ENCODE measurements around the gene RPS15.
"Not testable (repeated sequence)": the region's sequence is repeated elsewhere in the genome, so short reads cannot be mapped to it uniquely, and the experiment has no call there.

Gene RPS15

DNA sequence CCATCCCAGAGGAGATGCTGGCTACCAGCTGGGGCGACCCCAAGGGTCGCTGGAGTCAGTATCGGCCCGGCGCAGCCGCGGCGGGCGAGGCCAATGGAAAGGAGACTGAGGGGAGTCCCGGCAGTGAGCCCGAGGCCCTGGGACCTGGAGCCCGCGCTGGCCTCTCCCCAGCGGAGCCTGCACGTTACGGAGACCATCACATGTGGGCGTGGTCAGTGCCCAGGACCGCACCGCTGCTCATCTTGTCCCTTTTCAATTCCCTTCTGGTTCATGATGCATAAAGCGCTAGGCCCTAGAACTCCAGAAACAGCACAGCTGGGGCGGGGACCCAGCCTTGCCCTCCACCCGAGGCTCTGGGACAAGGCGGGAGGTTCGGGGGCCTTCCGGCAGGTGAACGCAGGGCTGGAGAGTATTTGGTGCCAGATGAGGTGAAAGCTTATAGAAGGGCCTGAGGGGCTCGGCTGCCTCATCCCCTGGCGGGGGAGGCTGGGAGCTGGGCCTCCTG lies 32.9 kb downstream of the RPS15 start:
- no peak for DNase-seq

- peak in 1 of 2 donors; percentile 63 for DNase-seq
These were observed 33.4 kb downstream of the RPS15 start for GRCh38 chr19:1471515-1472160.

- no peak for DNase-seq
These were observed 34.3 kb downstream of the RPS15 start for GRCh38 chr19:1472231-1473084.

- DNase-seq = no peak
These were observed 35.1 kb downstream of the RPS15 start for GRCh38 chr19:1473085-1473851.

GRCh38 chr19:1474011-1474764 lies 36.0 kb downstream of the RPS15 start:
- no peak for DNase-seq

DNA sequence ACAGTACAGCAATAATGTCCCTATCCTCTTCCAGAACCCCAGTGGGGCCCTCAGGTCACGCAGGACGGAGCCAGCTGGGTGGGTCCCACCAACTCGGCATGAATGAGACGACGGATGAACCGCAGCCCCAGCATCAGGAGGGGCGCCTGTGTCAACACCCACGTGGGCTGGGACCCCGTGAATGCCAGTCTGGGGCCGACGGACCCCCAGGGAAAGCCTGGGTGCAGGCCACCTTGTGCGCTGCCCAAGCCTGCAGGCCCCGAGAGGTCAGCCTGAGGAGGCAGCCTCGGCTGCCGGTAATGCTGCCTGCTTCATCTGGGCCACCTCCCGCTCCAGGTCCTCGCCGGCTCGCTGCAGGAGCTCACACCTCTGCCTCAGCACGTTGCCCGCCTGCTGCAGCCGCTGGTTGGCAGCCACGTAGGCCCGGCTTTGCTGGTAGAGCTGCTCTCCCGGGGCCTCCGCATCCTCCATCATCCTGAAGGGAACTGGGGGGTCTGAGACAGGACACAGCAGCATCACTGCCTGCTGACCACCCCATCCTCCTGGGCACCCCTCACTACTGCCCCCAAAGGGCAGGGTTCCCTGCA lies 36.7 kb downstream of the RPS15 start:
- no peak for DNase-seq

DNA sequence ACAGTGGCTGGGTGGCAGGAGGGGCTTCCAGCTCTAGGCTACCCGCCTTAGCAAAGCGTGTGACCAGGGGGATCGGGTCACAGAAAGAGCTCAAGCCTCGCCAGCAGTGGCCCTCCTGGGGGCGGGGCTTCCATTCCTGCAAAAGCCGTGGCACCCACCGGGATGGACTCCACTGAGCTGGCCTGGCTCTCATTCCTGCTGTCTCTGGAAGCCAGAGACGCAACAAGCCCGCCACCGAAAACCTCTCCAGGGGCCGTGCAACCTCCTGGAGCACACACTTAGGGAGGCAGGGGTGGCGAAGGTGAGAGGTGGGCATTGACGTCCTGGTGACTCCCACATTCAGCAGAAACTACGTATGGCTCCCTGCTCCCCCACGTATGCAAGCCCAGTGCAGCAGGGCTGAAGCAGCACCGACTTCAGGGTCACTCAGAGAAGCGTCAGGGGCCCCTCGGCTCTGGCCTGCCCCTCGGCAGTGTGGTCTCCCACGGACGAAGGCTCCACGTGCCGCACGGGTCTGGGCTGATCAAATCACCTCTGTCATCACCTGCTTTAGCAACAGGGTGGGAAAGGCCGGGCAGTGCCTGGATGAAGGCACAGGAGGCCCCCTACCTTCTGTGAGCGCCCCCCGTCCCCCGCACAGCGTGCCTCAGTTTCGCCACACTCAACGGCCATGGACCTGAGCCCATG lies 37.7 kb downstream of the RPS15 start:
- DNase-seq = no peak

GRCh38 chr19:1477056-1477455 lies 38.9 kb downstream of the RPS15 start:
- not testable (repeated sequence) for DNase-seq

GRCh38 chr19:1478934-1479707 lies 40.9 kb downstream of the RPS15 start, which contains the start of gene C19orf25:
Gene C19orf25 (minus strand): TSS chr19:1479215. CDS start chr19:1478903, 312 bp downstream.
- DNase-seq = peak; percentile 97

GRCh38 chr19:1481224-1481892 lies 43.2 kb downstream of the RPS15 start:
- DNase-seq = no peak

- DNase-seq = no peak
These were observed 43.7 kb downstream of the RPS15 start for GRCh38 chr19:1481893-1482360.

- no peak for DNase-seq
These were observed 44.4 kb downstream of the RPS15 start for GRCh38 chr19:1482361-1483130.

DNA sequence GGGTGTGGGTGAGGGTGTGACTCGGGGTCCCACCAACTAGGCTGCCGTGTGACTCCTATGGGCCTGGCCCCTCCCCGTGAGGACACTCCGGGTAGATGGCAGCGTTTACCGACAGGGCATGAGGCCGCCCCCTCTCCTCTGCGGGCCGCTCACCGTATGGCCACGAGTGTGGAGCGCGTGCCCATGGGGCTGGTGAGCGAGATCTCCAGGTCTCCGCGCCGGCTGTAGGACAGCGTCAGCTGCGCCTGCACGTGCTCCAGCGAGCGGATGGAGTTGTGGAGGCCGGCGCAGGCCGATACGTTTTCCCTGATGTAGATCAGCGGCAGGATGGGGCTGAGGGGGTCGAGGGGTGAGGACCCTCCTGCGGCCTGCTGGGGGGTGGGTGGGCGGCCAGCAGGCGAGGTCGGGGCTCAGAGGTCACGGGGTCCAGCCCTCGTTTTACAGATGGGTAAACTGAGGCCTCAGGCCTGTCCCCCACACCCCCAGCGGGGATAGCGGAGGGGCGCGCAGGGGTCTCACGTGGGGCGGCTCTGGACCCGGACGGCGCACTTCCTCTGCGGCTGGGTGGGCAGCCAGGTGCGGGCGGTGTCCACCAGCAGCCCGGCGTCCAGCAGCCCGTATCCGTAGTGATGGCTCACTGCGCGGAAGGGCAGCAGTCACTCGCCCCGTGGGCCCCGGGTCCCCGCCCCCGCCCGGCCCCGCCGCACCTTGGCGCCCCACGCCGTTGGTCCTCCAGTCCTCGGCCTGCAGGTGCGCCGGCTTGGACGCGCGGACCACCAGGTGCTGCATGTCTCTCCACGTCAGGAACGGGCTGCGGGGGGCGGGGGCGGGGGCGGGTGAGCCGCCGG lies 45.2 kb downstream of the RPS15 start:
- no peak for DNase-seq

DNA sequence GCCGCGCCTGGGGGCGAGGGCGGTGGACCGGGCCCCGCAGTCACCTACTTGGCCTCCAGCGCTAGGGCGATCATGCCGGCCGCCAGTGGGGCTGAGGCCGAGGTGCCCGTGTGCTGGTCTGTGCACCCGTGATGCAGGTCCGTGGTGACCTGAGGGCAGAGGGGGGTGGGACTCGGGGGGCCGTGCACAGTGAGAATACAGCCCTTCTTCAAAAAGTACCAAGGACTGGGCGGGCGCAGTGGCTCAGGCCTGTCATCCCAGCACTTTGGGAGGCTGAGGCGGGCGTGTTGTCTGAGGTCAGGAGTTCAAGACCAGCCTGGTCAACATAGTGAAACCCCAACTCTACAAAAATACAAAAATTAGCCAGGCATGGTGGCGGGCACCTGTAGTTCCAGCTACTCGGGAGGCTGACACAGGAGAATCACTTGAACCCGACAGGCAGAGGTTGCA lies 45.8 kb downstream of the RPS15 start:
- no peak for DNase-seq

- no peak for DNase-seq
These were observed 48.8 kb downstream of the RPS15 start for GRCh38 chr19:1486720-1487575.

GRCh38 chr19:1487576-1488281 lies 49.5 kb downstream of the RPS15 start:
- no peak for DNase-seq
